ENCODE data around the gene PRRT2. TPM values are rescaled to one million over a fixed set of nuclear protein-coding genes. Genes with fewer than 3 reads are reported as not detected.

PRRT2 gene
- total RNA-seq, 2 donors from 2014 or later = 6.6 to 19.2 TPM

- peaks cover 17% of the 10 kb centered on the region for H3K4me1 ChIP-seq (replicated peaks)
- WGBS = 65% methylated on average over 5 of the region's 5 CpGs
- H3K4me3 ChIP-seq = no peak overlapping the region
- TF ChIP-seq CTCF (IDR thresholded peaks at IDR 0.05) (no peak), POLR2AphosphoS5 (IDR thresholded peaks at IDR 0.05) (no peak), POLR2A (IDR thresholded peaks at IDR 0.05) (no peak)
- intact Hi-C loops (cut with DNase I) = loop anchor here (5.0 kb wide), 1 partner anchor 183 kb away; the partner anchor contains the start of genes HIRIP3 and INO80E
- no peaks in the 10 kb centered on the region for H3K27me3 ChIP-seq (replicated peaks; ENCODE audit: insufficient read depth)
- peaks cover 0 to 2% of the 10 kb centered on the region in 2 donors for H3K36me3 ChIP-seq
- H3K9me3 ChIP-seq = no peaks in the 10 kb centered on the region
- no peak for DNase-seq (ENCODE audit: low spot score)
- H3K27ac ChIP-seq = peak overlapping the region in 1 of 2 donors; percentile 96
Observed at GRCh38 chr16:29814592-29814991, 2.6 kb downstream of the PRRT2 start.

GRCh38 chr16:29815032-29815721 is 3.2 kb downstream of the PRRT2 start:
- no peaks in the 10 kb centered on the region for H3K27me3 ChIP-seq (replicated peaks; ENCODE audit: insufficient read depth)
- H3K27ac ChIP-seq = peak overlapping the region; percentile 96 to 98
- no peaks in the 10 kb centered on the region for H3K36me3 ChIP-seq
- WGBS = 6% methylated on average over 38 of the region's 39 CpGs
- H3K4me3 ChIP-seq = peak overlapping the region; percentile 63 to 77
- H3K9me3 ChIP-seq = no peaks in the 10 kb centered on the region
- intact Hi-C loops (cut with DNase I) = loop anchor here (5.0 kb wide), 1 partner anchor 47 kb away; the partner anchor contains the start of gene CDIPT
- no peak for DNase-seq (ENCODE audit: low spot score)
- H3K4me1 ChIP-seq (replicated peaks) = peaks cover 12% of the 10 kb centered on the region
- TF ChIP-seq POLR2AphosphoS5 (IDR thresholded peaks at IDR 0.05) (no peak), CTCF (IDR thresholded peaks at IDR 0.05) (no peak), POLR2A (IDR thresholded peaks at IDR 0.05) (no peak)

- no peaks in the 10 kb centered on the region for H3K27me3 ChIP-seq (replicated peaks; ENCODE audit: insufficient read depth)
- whole genome bisulfite sequencing = under 1% methylated on average over 68 of the region's 70 CpGs
- DNase-seq (ENCODE audit: low spot score) = peak; percentile 98
- intact Hi-C loops (cut with DNase I) = loop anchor here (5.0 kb wide), 1 partner anchor 46 kb away; the partner anchor contains the start of gene CDIPT
- no peaks in the 10 kb centered on the region for H3K9me3 ChIP-seq
- H3K4me1 ChIP-seq (replicated peaks) = peaks cover 4% of the 10 kb centered on the region
- peak within 1 kb of the TSS; percentile 96 to 98 for H3K27ac ChIP-seq
- no peaks in the 10 kb centered on the region for H3K36me3 ChIP-seq
- TF ChIP-seq POLR2A (IDR thresholded peaks at IDR 0.05) (peak; percentile 76), POLR2AphosphoS5 (IDR thresholded peaks at IDR 0.05) (peak; percentile 98), CTCF (IDR thresholded peaks at IDR 0.05) (peak; percentile 89 to 95 (median 94))
- H3K4me3 ChIP-seq = peak within 1 kb of the TSS; percentile 63 to 77
Observed at GRCh38 chr16:29815793-29816693, 4.0 kb downstream of the PRRT2 start, which contains the start of gene PAGR1. Gene PAGR1, plus strand, starts transcription at chr16:29816152. Its CDS starts 374 bp downstream, at chr16:29816526.

GRCh38 chr16:29816694-29817441 is 4.9 kb downstream of the PRRT2 start:
- TF ChIP-seq POLR2AphosphoS5 (IDR thresholded peaks at IDR 0.05) (peak; percentile 9), POLR2A (IDR thresholded peaks at IDR 0.05) (peak; percentile 32), CTCF (IDR thresholded peaks at IDR 0.05) (no peak)
- Histone ChIP-seq H3K27me3 (replicated peaks; ENCODE audit: insufficient read depth) (no peaks in the 10 kb centered on the region), H3K4me3 (peak overlapping the region; percentile 63 to 77), H3K36me3 (no peaks in the 10 kb centered on the region), H3K27ac (peak overlapping the region; percentile 96 to 98), H3K4me1 (replicated peaks) (peaks cover 5% of the 10 kb centered on the region), H3K9me3 (no peaks in the 10 kb centered on the region)
- intact Hi-C loops (cut with DNase I) = loop anchor here (5.0 kb wide), 1 partner anchor 45 kb away; the partner anchor contains the start of gene CDIPT
- DNase-seq (ENCODE audit: low spot score) = peak; percentile 55
- WGBS = 2% methylated on average over 37 of the region's 37 CpGs
